ENCODE measurements around the gene LURAP1L.
A peak's percentile ranks its signal among the peaks of the same experiment; 100 is the strongest.

LURAP1L gene

DNA sequence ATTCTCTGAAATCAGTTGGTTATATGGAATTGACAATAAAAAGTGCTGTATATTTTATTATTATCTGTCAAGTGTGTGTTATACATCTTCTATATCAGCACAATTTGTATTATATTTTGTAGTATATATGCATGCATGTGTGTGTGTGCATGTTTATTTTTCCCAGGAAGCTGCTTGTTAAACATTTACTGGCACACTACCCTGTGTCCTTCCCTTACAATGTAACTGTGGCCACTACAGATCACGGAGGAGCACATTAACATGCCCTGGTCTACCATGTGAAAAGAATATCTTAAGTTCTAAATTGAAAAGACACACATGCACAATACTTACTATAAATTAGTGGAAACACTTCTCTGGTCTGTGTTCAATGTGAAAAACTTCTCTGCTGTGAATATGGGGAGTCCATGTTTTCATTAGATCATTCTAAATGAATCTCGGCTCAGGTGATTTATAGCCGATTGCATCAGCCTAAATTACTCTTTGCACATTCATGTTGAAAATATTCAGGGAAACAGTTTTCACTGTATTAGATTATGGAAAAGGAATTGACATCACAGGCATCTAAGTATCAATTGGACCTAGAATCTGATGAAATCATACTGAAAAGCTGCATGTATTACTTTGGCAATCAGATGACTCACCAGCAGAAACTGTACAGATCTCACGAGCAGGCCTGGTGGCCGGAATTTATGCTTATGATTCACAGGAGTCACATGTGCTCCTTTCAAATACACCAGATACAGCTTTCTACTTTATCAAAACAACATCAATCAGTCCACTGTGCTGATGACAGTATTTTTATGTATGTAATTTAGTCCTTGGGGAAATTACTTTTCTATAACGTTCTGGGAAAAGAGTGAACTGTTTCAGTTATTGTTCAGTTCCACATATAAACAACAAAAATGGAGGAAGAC is 39.4 kb downstream of the LURAP1L start:
- peak; percentile 82 for DNase-seq (ENCODE audit: low spot score)

DNA sequence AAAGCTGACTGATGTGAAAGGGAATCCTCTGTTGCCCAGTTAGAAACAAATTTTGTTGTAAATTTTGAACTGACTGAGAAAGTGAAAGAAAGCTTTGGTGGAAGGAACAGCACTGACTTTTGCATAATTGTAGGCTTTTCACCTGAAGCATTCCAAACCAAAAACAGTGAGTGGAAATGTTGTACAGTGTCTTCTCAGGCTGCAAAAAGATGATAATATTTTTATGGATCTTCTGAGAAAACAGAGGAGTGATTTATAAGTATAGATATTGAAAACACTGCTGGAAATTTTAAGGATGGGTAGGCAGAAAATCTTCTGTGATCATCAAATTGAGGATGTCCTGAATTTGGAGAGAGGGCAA is 40.0 kb downstream of the LURAP1L start:
- DNase-seq (ENCODE audit: low spot score): no peak

DNA sequence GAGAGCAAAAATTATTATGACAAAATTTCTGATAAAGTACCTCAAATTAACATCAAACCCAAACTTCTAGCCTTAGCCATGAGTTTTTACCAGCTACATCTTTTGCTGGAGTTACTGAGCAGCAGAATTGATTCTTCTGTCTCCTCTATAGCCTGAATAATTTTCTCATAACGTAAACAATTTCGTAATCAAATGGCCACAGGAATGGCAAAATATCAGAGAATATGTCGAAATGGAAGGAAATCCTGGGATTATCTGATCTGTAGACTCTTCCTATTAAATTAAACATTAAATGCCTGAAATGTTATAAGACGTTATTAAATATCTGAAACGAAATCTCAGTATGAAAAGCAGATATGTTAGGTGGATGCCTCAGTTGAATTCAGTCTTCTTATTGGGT is 41.1 kb downstream of the LURAP1L start:
- DNase-seq (ENCODE audit: low spot score): no peak

DNA sequence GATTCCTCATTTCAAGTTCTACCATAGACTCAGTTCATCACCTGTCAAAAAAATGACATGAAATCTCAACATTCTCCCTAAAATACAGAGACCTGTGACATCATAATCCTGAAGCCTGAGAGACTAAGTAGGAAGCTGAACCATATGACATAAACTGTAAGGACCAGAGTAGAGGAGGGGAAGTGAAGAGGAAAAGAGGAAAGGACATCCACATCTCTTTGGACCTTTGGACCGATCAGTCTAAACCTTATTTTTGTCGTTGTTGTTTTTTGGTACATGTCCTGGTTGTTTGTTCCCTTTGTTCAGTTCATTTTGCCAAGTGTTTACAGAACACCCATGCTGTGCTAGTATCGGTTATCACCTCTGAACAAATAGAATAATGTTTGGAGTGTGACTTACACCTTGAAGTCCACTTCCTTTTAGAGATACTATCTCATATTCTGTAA is 41.9 kb downstream of the LURAP1L start:
- no peak for DNase-seq (ENCODE audit: low spot score)

DNA sequence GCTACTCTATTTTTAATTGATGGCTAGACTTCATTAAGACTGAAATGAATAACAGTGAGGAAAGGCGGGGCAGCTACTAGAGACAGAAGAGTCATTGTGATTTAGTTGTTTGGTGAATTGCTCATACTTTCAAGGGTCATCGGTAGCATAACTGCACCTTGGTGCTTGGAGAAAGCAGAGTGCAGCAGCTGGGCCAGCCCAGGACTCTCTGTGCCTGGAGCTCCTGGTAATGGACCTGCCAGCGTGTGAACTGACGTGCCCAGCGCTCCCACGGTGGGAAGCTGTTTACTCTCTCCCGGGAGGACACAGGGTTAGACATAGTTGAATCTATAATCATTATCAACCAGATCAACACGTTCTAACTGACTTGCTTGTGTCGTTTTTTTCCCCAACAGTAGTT is 42.9 kb downstream of the LURAP1L start:
- DNase-seq (ENCODE audit: low spot score): peak; percentile 32

DNA sequence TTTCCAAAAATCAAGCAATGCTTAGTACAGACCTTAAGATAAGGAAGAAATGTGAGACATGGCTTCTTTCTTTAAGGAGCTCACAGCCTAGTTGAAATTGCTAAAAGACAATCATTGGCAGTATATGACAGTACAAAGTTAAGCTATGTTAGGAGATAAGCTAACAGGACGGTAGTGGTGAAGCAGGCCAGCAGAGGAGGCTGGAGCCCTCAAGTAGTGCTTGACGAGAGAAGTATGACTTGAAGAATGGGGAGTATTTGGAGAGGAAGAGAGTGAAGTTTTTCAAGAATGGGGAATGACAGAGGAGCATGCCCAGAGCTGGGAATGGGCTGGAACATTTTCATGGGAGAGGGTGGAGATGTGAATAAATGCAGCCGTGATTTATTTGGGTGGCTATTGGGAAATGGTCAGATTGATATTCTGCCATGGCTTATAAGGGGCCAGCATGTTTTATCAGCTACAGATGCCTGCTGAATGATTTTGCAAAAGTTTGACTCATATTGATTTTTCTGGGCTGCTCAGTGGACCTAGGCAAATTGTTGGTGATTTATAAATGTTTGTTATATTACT is 43.7 kb downstream of the LURAP1L start:
- DNase-seq (ENCODE audit: low spot score): no peak

DNA sequence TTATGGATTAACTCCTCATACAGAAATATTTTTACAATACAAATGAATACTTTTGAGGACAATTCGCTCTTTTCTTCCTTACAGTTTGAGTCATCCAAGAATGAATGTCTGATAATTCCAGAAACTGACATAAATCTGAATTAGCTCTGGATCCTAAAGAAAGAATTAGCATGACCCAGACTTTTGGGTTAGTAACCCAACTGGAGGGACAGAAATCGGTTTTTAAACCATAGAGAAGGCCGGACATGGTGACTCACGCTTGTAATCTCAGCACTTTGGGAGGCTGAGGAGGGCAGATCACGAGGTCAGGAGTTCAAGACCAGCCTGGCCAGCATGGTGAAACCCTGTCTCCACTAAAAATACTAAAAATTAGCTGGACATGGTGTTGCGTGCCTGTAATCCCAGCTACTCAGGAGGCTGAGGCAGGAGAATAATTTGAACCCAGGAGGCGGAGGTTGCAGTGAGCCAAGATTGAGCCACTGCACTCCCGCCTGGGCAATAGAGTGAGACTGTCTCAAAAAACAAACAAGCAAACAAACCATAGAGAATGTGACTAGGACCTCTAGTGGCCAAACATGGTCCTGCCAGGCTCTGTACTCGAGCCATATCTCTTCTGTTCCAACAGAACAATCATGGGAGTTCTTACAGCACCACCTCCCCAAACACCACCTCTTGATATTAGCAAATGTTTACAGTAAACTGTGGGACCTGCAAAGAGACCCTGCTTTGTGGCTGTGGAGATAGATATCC is 44.8 kb downstream of the LURAP1L start:
- DNase-seq (ENCODE audit: low spot score): no peak

DNA sequence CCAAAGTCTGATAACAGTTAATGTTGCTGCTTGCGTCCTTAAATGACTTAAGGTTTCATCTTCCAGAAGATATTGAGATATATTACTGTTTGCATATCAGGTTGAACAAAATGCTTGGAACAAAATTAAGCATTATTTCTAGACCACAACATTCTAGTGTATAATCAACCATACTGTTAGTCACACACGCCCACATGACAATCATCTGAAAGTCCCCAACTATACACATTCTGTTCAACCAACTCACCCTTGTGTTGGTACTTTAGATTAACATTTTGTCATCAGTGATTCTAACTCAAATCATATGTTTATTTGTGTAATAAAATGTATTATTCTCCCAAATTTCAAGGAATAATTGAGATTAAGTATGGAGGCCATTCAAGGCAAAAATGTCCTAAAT is 47.3 kb downstream of the LURAP1L start:
- DNase-seq (ENCODE audit: low spot score): peak; percentile 17

DNA sequence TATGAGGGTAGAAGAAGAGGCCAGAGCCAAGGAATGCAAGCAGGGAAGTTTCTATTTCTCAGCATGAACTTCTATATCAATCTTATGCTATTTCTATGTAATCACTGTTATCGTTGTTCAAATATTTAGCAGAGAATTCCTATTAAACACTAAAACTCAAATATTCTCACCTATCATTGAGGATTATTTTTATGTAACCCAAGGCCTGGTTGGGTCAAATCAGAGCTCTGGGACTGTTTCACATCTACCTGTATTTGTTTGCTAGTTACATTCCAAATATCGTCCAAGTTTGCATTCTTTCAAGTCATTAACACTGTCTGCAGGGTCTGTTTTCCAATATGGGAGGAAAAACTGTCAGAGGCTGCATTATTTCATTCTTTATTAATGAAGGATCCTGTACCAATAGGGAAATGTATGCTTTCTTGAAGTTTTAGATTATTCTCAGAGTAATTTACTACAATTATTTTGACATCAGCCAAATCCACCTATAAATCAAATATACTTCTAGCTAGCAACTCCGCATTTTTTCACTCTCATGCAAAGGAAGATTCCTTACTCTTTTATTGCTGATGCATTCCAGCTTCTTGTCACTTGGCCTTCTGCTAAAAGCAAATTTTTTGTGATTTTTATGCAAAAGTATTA is 52.2 kb downstream of the LURAP1L start:
- no peak for DNase-seq (ENCODE audit: low spot score)

DNA sequence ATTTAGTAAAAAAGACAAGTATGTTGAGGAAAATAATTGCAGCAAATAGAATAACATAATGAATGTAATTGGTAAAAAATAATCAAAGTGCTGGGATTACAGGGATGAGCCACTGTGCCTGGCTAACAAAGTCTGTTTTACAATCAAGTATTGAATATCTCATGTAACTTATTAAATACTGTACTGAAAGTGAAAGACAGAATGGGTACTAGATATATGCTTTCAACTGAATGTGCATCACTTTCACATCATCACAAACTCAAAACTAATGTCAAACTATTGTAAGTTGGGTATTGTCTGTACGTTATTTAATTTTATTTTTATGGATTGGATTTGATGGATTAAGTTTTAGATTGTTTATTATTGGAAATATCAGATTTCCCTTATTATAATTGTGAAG is 58.9 kb downstream of the LURAP1L start:
- no peak for DNase-seq (ENCODE audit: low spot score)

DNA sequence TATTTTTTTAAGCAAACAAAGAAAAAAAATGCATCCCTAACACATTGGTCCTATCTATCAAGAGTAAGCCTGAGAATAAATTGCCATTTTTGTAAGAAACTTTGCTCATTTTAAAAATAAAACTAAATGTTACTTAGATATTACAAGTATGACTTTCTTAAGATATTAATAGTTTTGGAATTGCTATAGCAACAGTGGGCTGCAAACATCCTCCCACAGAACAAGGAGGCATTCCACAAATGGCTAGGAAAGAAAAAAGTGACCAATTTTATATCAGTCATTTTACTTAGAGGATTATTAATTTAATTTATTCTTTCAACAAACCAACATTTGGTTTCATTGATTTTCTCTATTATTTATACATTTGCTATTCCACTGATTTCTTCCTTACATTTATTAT is 63.7 kb downstream of the LURAP1L start:
- no peak for DNase-seq (ENCODE audit: low spot score)

DNA sequence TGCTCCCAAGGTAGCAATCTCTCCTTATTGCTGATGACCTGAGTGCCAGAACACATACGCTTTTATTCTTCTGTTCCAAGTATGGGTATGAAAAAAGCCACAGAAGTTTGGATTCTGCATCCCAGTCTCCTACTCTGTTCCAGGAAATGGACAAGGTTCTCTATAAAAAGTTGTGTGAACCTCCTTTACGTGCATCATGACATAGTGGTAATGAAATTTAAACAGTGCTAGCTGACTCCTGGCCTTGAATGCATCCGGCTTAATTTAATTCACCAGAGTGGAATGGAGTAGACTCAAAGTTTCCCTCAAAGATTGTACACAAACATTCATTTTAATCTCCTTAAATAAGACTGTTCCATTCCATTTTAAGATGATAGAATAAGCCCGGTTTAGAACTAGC is 68.9 kb downstream of the LURAP1L start:
- no peak for DNase-seq (ENCODE audit: low spot score)

DNA sequence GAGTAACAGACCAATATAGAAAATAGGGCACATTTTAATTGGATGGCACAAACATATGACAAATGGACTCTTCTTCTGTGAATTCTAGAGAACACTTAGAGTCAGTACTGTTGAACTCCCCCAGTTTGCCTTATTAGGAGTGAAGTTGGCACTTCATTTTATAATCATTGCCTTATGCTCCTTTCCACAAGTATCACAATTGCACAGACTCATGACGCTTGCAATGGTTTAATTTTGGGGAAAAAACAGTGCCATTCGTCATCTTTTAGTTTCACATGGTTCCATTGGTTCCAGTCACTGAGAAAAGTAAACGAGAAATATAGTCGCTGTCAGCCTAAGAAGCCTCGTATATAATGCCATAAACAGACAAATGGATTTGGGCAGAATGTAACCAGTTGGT is 71.2 kb downstream of the LURAP1L start:
- DNase-seq (ENCODE audit: low spot score): no peak

DNA sequence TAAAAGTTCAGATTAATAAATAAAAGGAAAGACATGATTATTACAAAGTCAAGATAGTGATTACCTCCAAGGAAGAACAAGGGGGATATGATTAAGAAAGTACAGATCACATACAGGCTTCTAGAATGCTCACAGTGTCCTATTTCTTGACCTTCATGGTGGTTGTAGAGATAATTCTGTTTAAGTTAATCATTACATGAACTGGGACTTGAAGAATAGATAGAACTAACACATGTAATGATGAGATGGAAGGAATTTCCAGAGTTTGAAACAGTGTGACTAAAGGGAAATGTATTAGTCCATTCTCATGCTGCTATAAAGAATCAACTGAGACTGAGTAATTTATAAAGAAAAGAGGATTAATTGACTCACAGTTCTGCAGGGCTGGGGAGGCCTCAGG is 72.7 kb downstream of the LURAP1L start:
- no peak for DNase-seq (ENCODE audit: low spot score)

DNA sequence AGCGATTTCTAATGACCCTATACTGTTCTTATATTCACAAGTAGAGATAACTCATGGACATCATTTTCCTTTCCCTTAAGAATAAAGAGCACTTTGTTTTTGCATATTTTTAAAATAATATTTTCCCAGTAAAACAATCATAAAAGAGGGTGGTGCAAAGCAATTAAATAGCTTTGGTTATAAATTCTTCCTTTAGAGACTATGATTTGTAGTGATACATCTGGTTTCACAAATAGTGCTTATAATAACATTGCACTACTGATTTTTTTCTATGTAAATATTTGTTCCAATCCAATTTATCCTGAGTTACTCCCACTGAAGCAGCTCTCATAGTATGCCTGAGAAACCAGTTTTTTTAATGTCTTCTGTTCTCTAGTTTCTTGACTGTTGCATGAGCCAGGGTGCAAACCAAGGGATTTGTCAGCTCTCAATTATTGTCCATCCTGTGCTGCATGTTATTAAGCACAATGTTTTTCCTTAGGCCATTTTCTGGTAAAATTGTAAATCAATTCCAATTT is 74.7 kb downstream of the LURAP1L start:
- no peak for DNase-seq (ENCODE audit: low spot score)

DNA sequence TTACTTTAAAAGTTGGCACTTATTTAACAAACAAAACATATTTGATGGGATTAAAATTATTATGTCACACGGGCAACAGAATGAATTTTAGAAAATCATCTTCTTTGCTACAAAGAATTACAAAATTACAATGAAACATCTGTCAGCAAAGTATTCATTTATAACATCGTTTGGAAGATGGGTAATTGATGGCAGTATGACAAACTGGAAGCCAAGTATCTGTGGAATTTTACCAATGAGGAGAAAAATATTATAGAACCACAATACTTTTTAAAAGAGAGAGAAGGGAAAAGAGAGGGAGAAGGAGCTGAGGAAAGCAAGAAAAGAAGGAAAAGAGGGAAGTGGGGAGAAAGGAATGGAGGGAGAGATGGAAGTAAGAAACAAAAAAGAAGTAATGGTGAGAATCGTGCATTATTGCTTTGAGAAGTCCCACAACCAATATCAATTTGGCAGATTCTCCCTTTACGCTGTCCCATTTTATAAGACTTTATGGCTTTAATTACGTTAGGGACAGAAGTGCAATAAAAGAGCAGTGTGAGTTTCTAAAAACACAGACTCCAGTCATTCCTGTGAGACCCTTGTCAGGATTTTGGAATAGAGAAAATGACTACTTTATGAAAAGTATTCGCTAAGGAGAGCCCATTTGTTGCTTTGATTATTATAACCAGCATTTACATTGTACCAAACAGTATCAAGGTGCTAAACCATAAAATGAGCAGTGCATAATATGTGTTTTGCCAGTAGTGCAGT is 76.7 kb downstream of the LURAP1L start:
- DNase-seq (ENCODE audit: low spot score): no peak

DNA sequence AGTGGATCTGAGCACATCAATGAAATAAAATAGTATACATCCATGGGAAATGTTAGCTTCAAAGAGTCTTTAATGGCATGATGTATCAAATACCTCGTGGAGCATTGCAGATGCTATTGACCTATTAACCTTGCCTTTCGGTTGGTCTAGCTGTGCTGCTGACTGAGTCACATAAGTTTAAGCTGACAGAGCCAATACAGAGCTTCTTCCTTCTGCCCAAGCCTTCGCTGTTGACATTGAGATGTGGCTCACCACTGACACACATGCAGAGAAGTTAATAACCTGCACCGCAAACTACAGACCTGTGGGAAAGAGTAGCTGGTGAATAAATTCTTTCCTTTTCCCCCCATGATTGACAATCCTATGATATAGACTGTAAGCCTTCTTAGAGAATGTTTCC is 78.2 kb downstream of the LURAP1L start:
- no peak for DNase-seq (ENCODE audit: low spot score)

DNA sequence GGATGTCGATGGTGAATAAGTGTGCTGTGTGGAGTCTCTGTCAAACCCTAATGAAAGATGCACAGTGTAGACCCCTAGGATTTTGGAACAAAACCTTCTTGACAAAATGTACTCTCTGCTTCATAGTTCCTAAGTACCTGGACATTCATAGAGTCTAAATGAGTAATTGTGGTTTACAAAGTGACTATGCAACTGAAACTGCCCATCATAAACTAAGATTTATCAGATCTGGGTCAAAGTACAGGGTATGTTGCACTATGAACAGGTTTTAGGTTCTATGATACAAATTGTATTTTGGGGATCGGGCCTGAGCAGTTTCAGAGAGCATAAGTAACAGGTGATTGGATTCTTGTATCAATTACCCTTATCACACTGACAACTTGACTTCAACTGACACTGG is 79.4 kb downstream of the LURAP1L start:
- DNase-seq (ENCODE audit: low spot score): no peak

DNA sequence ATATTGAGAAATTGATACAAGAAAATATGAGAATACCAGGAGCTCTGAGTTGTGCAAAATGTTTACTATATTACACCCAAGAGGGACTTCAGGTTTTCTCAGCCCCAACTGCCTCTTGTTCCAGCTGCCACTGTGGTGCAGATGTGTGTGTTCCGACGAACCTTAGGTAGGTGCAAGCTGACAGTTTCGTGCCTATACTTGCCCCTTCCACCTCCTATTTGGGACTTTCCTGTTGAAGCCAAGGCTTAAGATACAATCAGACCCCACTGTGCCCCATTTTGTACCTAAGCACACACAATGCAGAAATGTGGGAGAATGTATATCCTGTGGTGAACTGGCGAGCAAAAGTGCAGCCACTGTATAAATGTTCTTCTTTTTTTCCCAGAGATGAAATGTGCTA is 80.2 kb downstream of the LURAP1L start:
- DNase-seq (ENCODE audit: low spot score): no peak

DNA sequence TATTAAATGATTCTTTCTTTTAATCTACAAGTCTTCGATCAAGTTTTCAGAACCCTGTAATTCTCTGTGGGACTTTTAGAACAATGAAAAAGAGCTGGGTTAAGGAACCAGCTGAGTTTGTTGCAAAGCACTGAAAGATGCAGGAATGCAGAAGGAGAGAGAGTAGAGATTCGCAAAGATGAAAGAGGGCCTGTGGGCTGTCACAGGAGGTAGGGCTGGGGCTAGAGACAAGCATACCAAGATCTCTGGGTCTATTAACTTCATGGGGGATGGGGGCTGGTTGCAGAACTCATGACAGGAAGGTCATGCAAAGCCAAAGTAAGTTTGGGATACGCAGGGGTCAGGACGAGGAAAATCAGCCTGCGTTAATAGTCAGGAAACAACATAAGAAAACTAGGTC is 81.8 kb downstream of the LURAP1L start:
- no peak for DNase-seq (ENCODE audit: low spot score)

DNA sequence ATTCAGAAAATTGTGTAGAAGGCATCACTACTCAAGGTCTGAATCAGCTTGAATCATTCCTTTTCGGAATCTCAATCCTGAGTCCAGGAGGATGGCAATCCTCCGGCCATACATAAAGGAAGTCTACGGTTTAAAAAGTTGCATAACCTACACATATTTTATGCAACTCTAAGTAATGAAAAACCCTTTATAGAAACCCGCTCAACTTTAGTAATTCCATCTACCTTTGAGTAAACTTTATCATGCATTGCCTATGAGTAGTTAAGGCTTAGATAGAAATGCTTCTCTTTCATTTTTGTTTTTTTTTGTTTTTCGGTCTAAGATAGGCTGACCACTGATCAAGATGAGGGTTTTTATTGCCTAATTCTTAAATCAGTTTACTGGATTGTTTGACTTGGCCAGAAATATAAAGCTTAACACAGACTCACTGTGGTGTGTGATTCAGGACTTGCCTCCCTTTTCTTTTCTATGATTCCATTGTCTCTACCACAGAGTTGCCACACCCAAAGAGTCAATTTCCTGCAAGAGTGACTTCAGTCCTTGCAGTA is 85.0 kb downstream of the LURAP1L start:
- peak; percentile 5 for DNase-seq (ENCODE audit: low spot score)
